ENCODE measurements around the gene FMR1NB.

Gene FMR1NB

GRCh38 chrX:148024425-148025148 is 43.5 kb downstream of the FMR1NB start:
- no peak overlapping the region for H3K4me3 ChIP-seq (ENCODE audit: severe bottlenecking)
- H3K36me3 ChIP-seq (ENCODE audit: low read depth) = no peaks in the 10 kb centered on the region
- H3K27ac ChIP-seq (ENCODE audit: poor library complexity, severe bottlenecking) = no peak overlapping the region
- no peak for ATAC-seq (ENCODE audit: low read depth)
- TF ChIP-seq CTCF (IDR thresholded peaks at IDR 0.05; ENCODE audit: poor library complexity, severe bottlenecking) = no peak
- no peaks in the 10 kb centered on the region for H3K9me3 ChIP-seq (ENCODE audit: severe bottlenecking)
- no peak for DNase-seq (ENCODE audit: low spot score)
- no peaks in the 10 kb centered on the region for H3K4me1 ChIP-seq (ENCODE audit: insufficient read depth, poor library complexity, severe bottlenecking)
- no peaks in the 10 kb centered on the region for H3K27me3 ChIP-seq (ENCODE audit: insufficient read depth, poor library complexity, severe bottlenecking)

- no peak for TF ChIP-seq CTCF (IDR thresholded peaks at IDR 0.05; ENCODE audit: poor library complexity, severe bottlenecking)
Observed at GRCh38 chrX:148035380-148035779, 54.2 kb downstream of the FMR1NB start.

GRCh38 chrX:148037020-148037419 is 55.9 kb downstream of the FMR1NB start:
- DNase-seq (ENCODE audit: low spot score) (no peak), ATAC-seq (ENCODE audit: low read depth) (no peak)
- Histone ChIP-seq H3K9me3 (ENCODE audit: severe bottlenecking) (no peaks in the 10 kb centered on the region), H3K4me1 (ENCODE audit: insufficient read depth, poor library complexity, severe bottlenecking) (no peaks in the 10 kb centered on the region), H3K4me3 (ENCODE audit: severe bottlenecking) (no peak overlapping the region), H3K27ac (ENCODE audit: poor library complexity, severe bottlenecking) (no peak overlapping the region), H3K36me3 (ENCODE audit: low read depth) (no peaks in the 10 kb centered on the region), H3K27me3 (ENCODE audit: insufficient read depth, poor library complexity, severe bottlenecking) (no peaks in the 10 kb centered on the region)
- no peak for TF ChIP-seq CTCF (IDR thresholded peaks at IDR 0.05; ENCODE audit: poor library complexity, severe bottlenecking)

More at GRCh38 chrX:148035380-148035779, 54.2 kb downstream of the FMR1NB start:
- DNase-seq (ENCODE audit: low spot score) (no peak), ATAC-seq (ENCODE audit: low read depth) (no peak)
- Histone ChIP-seq H3K27ac (ENCODE audit: poor library complexity, severe bottlenecking) (no peak overlapping the region), H3K36me3 (ENCODE audit: low read depth) (no peaks in the 10 kb centered on the region), H3K27me3 (ENCODE audit: insufficient read depth, poor library complexity, severe bottlenecking) (no peaks in the 10 kb centered on the region), H3K4me3 (ENCODE audit: severe bottlenecking) (no peak overlapping the region), H3K4me1 (ENCODE audit: insufficient read depth, poor library complexity, severe bottlenecking) (no peaks in the 10 kb centered on the region), H3K9me3 (ENCODE audit: severe bottlenecking) (no peaks in the 10 kb centered on the region)

GRCh38 chrX:148043271-148043855 is 62.2 kb downstream of the FMR1NB start:
- no peak for ATAC-seq (ENCODE audit: low read depth)
- Histone ChIP-seq H3K27me3 (ENCODE audit: insufficient read depth, poor library complexity, severe bottlenecking) (no peaks in the 10 kb centered on the region), H3K27ac (ENCODE audit: poor library complexity, severe bottlenecking) (no peak overlapping the region), H3K4me1 (ENCODE audit: insufficient read depth, poor library complexity, severe bottlenecking) (no peaks in the 10 kb centered on the region), H3K4me3 (ENCODE audit: severe bottlenecking) (no peak overlapping the region), H3K9me3 (ENCODE audit: severe bottlenecking) (no peaks in the 10 kb centered on the region), H3K36me3 (ENCODE audit: low read depth) (no peaks in the 10 kb centered on the region)
- DNase-seq (ENCODE audit: low spot score) = no peak
- TF ChIP-seq CTCF (IDR thresholded peaks at IDR 0.05; ENCODE audit: poor library complexity, severe bottlenecking) = no peak

GRCh38 chrX:148047200-148047599 is 66.1 kb downstream of the FMR1NB start:
- no peak for TF ChIP-seq CTCF (IDR thresholded peaks at IDR 0.05; ENCODE audit: poor library complexity, severe bottlenecking)
- no peaks in the 10 kb centered on the region for H3K27me3 ChIP-seq (ENCODE audit: insufficient read depth, poor library complexity, severe bottlenecking)
- no peak for ATAC-seq (ENCODE audit: low read depth)
- H3K9me3 ChIP-seq (ENCODE audit: severe bottlenecking) = no peaks in the 10 kb centered on the region
- DNase-seq (ENCODE audit: low spot score) = no peak
- no peak overlapping the region for H3K27ac ChIP-seq (ENCODE audit: poor library complexity, severe bottlenecking)
- H3K4me1 ChIP-seq (ENCODE audit: insufficient read depth, poor library complexity, severe bottlenecking) = no peaks in the 10 kb centered on the region
- no peaks in the 10 kb centered on the region for H3K36me3 ChIP-seq (ENCODE audit: low read depth)
- H3K4me3 ChIP-seq (ENCODE audit: severe bottlenecking) = no peak overlapping the region
